ENCODE data around the gene TTLL10. TPM values are rescaled to one million over a fixed set of nuclear protein-coding genes. Genes with fewer than 3 reads are reported as not detected.
A peak's percentile ranks its signal among the peaks of the same experiment; 100 is the strongest.

Gene TTLL10
- total and polyA plus RNA-seq, 2 experiments from 2014 or later = 0.45 TPM; not detected in 1

DNA sequence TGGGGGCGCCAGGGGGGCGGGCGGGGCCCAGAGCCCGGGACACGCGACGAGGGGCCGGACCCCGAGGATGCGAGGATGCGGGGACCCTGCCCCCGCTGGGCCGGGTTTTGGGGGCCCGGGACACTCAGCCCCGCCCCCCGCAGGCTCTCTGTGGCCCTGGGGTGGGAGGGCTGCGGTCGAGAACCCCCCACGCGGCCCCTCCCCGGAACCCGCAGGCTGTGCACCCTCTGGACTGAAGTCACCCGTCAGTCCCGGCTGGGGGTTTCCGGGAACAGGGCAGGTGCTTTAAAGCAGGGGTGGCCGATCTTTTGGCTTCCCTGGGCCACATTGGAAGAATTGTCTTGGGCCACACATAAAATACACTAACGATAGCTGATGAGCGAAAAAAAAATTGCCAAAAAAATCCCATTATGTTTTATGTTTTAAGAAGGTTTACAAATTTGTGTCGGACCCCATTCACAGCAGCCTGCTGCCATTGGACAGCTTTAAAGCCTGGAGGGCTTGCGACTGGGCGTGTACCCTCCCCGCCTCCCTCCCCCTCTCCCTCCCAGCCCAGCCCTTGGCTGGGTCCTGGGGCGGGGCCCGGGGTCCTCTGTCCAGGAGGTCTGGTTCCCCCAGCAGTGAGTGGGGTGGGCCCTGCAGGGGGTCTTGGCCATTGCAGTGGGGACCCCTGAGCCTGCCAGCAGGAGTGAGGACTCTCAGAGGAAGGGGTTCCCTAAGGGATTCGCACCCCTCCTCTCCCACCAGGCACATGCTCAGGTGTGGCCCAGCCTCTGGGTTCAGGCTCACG lies 36.2 kb upstream of the TTLL10 start:
- peak overlapping the region; percentile 78 for H3K4me2 ChIP-seq

More for the DNA sequence above, 36.2 kb upstream of the TTLL10 start:
- Histone ChIP-seq H3K79me2 (replicated peaks; ENCODE audit: insufficient read depth) (no peaks in the 10 kb centered on the region), H3F3A (replicated peaks; ENCODE audit: low read depth) (no peaks in the 10 kb centered on the region), H2AFZ (no peak overlapping the region), H3K27me3 (ENCODE audit: insufficient read depth) (peaks cover 6% of the 10 kb centered on the region; the same call in 1 of the 2 replicates), H3K9me2 (ENCODE audit: insufficient read depth) (no peaks in the 10 kb centered on the region), H3K27ac (ENCODE audit: low read depth) (no peak overlapping the region), H3K36me3 (ENCODE audit: insufficient read depth) (no peaks in the 10 kb centered on the region), H4K20me1 (replicated peaks; ENCODE audit: insufficient read depth) (no peaks in the 10 kb centered on the region), H3K4me3 (peak overlapping the region; percentile 56), H3K4me1 (ENCODE audit: insufficient read depth) (peaks cover 10% of the 10 kb centered on the region; the same call in 1 of the 2 replicates)
- Mint-ChIP-seq H3K36me3 (ENCODE audit: low read depth) (no peaks in the 10 kb centered on the region), H3K27me3 (ENCODE audit: insufficient read depth, low read depth, poor library complexity) (peaks cover 6% of the 10 kb centered on the region), H3K9me3 (no peaks in the 10 kb centered on the region), H3K4me3 (peak overlapping the region; percentile 67), H3K27ac (no peak overlapping the region), H3K4me1 (peaks cover 15% of the 10 kb centered on the region)
- no peak for DNase-seq (ENCODE audit: low spot score)
- peak; percentile 8 for ATAC-seq
- TF ChIP-seq, protein P1, sequence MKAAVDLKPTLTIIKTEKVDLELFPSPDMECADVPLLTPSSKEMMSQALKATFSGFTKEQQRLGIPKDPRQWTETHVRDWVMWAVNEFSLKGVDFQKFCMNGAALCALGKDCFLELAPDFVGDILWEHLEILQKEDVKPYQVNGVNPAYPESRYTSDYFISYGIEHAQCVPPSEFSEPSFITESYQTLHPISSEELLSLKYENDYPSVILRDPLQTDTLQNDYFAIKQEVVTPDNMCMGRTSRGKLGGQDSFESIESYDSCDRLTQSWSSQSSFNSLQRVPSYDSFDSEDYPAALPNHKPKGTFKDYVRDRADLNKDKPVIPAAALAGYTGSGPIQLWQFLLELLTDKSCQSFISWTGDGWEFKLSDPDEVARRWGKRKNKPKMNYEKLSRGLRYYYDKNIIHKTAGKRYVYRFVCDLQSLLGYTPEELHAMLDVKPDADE (IDR thresholded peaks at IDR 0.05) = no peak
- TF ChIP-seq CREB1 (CRISPR knock-in tag; IDR thresholded peaks at IDR 0.05; ENCODE audit: low read depth) (no peak), POLR2AphosphoS5 (IDR thresholded peaks at IDR 0.05; ENCODE audit: low read depth) (no peak), JUNB (IDR thresholded peaks at IDR 0.05; ENCODE audit: unreplicated experiment) (no peak), ZNF114 (CRISPR knock-in tag; IDR thresholded peaks at IDR 0.05) (no peak), STAT1 (IDR thresholded peaks at IDR 0.05; ENCODE audit: unreplicated experiment) (no peak), EZH2 (IDR thresholded peaks at IDR 0.05; ENCODE audit: low read depth, unreplicated experiment) (no peak)
- TF ChIP-seq, protein P2, sequence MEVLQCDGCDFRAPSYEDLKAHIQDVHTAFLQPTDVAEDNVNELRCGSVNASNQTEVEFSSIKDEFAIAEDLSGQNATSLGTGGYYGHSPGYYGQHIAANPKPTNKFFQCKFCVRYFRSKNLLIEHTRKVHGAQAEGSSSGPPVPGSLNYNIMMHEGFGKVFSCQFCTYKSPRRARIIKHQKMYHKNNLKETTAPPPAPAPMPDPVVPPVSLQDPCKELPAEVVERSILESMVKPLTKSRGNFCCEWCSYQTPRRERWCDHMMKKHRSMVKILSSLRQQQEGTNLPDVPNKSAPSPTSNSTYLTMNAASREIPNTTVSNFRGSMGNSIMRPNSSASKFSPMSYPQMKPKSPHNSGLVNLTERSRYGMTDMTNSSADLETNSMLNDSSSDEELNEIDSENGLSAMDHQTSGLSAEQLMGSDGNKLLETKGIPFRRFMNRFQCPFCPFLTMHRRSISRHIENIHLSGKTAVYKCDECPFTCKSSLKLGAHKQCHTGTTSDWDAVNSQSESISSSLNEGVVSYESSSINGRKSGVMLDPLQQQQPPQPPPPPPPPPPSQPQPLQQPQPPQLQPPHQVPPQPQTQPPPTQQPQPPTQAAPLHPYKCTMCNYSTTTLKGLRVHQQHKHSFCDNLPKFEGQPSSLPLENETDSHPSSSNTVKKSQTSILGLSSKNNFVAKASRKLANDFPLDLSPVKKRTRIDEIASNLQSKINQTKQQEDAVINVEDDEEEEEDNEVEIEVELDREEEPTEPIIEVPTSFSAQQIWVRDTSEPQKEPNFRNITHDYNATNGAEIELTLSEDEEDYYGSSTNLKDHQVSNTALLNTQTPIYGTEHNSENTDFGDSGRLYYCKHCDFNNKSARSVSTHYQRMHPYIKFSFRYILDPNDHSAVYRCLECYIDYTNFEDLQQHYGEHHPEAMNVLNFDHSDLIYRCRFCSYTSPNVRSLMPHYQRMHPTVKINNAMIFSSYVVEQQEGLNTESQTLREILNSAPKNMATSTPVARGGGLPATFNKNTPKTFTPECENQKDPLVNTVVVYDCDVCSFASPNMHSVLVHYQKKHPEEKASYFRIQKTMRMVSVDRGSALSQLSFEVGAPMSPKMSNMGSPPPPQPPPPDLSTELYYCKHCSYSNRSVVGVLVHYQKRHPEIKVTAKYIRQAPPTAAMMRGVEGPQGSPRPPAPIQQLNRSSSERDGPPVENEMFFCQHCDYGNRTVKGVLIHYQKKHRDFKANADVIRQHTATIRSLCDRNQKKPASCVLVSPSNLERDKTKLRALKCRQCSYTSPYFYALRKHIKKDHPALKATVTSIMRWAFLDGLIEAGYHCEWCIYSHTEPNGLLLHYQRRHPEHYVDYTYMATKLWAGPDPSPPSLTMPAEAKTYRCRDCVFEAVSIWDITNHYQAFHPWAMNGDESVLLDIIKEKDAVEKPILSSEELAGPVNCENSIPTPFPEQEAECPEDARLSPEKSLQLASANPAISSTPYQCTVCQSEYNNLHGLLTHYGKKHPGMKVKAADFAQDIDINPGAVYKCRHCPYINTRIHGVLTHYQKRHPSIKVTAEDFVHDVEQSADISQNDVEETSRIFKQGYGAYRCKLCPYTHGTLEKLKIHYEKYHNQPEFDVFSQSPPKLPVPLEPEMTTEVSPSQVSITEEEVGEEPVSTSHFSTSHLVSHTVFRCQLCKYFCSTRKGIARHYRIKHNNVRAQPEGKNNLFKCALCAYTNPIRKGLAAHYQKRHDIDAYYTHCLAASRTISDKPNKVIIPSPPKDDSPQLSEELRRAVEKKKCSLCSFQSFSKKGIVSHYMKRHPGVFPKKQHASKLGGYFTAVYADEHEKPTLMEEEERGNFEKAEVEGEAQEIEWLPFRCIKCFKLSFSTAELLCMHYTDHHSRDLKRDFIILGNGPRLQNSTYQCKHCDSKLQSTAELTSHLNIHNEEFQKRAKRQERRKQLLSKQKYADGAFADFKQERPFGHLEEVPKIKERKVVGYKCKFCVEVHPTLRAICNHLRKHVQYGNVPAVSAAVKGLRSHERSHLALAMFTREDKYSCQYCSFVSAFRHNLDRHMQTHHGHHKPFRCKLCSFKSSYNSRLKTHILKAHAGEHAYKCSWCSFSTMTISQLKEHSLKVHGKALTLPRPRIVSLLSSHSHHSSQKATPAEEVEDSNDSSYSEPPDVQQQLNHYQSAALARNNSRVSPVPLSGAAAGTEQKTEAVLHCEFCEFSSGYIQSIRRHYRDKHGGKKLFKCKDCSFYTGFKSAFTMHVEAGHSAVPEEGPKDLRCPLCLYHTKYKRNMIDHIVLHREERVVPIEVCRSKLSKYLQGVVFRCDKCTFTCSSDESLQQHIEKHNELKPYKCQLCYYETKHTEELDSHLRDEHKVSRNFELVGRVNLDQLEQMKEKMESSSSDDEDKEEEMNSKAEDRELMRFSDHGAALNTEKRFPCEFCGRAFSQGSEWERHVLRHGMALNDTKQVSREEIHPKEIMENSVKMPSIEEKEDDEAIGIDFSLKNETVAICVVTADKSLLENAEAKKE (CRISPR knock-in tag; IDR thresholded peaks at IDR 0.05) = no peak

All from GM23338 (cell line).